ENCODE data around the gene KRT80.

Gene KRT80

DNA sequence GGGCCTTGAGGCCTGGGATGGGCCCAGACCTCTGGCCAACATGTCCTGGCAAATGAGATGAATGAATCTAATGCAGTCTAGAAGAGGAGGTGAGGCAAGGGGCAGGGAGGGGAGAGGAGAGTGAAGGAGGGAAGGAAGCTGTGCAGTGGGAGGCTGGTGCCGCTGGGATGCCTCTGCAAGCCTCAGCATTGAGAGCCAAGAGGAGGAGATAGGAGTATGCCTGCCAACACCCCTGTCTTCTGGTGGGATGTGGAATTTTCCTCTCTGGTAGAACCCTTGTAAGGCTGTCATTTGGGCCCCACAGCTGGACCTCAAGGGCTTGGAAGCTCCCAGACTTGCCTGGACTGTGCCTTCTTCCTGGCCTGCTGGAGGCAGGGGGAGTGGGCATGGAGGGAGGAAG is 21.9 kb downstream of the KRT80 start:
- in situ Hi-C loops (cut with MboI; ENCODE audit: low pct_unique_long_range_greater_than_20kb, low sequenced_read_pairs, unreplicated experiment): no loop called here
- TF ChIP-seq, protein P1, sequence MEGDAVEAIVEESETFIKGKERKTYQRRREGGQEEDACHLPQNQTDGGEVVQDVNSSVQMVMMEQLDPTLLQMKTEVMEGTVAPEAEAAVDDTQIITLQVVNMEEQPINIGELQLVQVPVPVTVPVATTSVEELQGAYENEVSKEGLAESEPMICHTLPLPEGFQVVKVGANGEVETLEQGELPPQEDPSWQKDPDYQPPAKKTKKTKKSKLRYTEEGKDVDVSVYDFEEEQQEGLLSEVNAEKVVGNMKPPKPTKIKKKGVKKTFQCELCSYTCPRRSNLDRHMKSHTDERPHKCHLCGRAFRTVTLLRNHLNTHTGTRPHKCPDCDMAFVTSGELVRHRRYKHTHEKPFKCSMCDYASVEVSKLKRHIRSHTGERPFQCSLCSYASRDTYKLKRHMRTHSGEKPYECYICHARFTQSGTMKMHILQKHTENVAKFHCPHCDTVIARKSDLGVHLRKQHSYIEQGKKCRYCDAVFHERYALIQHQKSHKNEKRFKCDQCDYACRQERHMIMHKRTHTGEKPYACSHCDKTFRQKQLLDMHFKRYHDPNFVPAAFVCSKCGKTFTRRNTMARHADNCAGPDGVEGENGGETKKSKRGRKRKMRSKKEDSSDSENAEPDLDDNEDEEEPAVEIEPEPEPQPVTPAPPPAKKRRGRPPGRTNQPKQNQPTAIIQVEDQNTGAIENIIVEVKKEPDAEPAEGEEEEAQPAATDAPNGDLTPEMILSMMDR (IDR thresholded peaks at IDR 0.05; ENCODE audit: extremely low read depth, insufficient read depth, missing control alignments): no peak
- no peak for DNase-seq (ENCODE audit: low spot score)

DNA sequence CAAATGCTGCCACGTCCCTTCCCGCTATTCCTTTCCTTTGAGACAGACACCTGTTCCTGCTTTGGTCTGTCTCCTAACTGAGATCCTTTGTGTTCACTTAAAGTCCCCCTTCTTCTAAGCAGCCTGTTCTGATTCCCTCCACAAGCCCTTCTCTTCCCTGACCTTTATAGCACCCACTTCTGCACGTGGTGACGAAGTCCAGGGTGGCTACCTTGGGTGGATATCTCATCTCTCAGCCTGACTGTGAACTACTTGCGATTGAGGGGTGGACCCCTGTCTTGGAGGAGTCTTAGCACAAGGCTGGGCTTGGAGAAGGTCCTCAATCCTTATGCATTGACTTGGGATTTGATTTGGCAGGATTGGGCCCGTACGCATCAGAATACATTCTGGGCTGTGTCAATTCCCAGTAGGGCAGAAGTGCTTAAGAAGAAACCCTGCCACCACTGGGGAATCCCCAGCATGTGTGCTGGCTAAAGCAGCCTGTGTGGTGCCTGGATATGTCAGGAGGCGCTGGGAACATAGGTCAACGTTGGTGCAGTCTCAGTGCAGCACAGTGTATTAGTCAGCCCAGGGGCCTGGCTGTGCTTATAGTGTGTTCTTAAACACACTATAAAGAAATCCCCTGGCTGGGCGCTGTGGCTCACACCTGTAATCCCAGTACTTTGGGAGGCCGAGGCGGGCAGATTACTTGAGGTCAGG is 23.6 kb downstream of the KRT80 start:
- DNase-seq (ENCODE audit: low spot score): no peak

DNA sequence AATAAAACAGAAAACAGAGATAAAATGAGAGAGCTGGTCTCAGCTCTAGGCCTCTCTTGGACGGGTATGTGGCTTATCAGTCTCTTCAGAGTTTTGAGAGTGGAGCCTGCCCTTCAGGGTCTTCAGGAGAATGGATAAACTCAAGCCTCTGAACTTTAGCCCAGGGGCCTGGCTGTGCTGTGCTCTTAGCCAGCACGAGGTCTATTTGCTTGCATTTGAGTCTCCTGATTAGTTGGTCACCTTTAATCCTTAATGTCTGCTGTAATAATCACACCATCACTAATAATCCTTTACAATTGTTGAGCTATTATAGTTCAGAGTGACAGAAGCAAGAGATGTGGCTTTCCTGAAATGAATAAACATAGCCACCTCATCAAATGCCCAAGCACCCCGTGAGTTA is 24.3 kb downstream of the KRT80 start:
- DNase-seq (ENCODE audit: low spot score): no peak
- TF ChIP-seq, protein P1 (IDR thresholded peaks at IDR 0.05; ENCODE audit: extremely low read depth, insufficient read depth, missing control alignments): no peak
- in situ Hi-C loops (cut with MboI; ENCODE audit: low pct_unique_long_range_greater_than_20kb, low sequenced_read_pairs, unreplicated experiment): no loop called here

More for the DNA sequence above, 23.6 kb downstream of the KRT80 start:
- in situ Hi-C loops (cut with MboI; ENCODE audit: low pct_unique_long_range_greater_than_20kb, low sequenced_read_pairs, unreplicated experiment): no loop called here
- TF ChIP-seq, protein P1 (IDR thresholded peaks at IDR 0.05; ENCODE audit: extremely low read depth, insufficient read depth, missing control alignments): no peak

DNA sequence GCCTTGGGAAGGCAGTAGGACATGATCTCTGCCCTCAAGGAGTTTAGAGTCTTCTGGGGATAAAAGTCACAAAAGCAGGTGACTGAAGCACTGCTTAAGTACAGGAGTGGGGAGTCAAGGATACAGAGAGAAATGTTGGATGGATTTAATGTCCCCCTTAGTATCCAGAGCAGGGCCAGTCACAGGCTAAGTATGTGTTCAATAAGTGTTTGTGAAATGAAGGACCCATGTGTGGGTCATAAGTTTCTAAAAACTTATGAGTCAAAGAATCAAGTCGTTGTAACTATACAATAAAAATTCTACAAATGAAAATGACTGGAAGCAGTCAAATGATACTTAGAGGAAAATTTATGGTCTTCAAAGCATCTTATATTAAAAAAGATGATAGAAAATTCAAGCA is 25.1 kb downstream of the KRT80 start:
- in situ Hi-C loops (cut with MboI; ENCODE audit: low pct_unique_long_range_greater_than_20kb, low sequenced_read_pairs, unreplicated experiment): no loop called here

DNA sequence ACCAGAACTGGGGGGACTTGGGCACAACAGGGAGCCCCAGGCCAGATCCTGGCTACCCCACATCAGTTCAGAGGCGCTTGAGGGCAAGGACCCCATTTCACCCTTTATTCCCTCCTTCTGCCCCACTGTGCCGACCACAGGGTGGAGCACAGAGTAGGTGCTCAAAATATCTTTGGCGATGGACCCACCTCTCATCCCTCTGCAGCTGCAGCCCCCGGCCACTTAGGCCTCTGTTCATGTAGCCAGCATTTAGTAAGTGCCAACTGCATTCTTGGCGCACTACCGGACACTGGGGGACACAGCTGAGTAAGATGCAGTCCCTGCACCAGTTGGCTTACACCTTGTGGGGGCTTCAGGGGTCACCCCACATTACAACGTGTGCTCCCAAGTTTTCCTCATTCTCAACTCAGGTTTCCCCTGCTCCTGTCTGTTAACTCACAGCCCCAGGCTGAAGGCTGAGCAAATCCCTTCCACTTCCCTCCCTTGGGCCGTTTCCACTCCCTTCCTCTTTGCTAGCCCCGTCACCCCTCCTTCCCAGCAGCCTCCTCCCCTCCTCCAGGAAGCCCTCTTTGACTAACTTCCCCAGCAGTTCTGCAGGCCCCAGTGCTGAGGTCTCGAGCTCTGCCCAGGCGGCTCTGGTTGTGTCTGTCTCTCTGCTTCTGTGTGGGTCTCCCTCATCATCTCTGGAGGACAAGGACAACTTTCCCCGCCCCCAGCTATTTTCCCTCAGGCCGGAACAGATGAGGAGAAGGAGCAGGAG is 26.5 kb downstream of the KRT80 start:
- in situ Hi-C loops (cut with MboI; ENCODE audit: low pct_unique_long_range_greater_than_20kb, low sequenced_read_pairs, unreplicated experiment): no loop called here
- DNase-seq (ENCODE audit: low spot score): no peak
- TF ChIP-seq, protein P1 (IDR thresholded peaks at IDR 0.05; ENCODE audit: extremely low read depth, insufficient read depth, missing control alignments): no peak

More for the DNA sequence above, 25.1 kb downstream of the KRT80 start:
- no peak for DNase-seq (ENCODE audit: low spot score)
- TF ChIP-seq, protein P1 (IDR thresholded peaks at IDR 0.05; ENCODE audit: extremely low read depth, insufficient read depth, missing control alignments): no peak

DNA sequence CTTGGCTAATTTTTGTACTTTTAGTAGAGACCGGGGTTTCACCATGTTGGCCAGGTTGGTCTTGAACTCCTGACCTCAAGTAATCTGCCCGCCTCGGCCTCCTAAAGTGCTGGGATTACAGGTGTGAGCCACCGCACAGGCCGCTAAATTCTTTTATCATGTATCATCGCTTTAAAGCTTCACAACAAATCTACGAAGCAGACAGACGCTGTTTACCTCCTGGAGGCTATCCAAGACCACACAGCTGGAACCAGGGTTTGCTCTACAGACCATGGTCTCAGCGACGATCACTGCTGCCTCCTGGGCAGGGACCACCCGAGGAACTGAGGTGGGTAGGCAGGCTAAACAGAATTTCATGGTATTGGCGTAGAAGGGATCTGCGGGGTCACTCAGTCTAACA is 27.2 kb downstream of the KRT80 start:
- in situ Hi-C loops (cut with MboI; ENCODE audit: low pct_unique_long_range_greater_than_20kb, low sequenced_read_pairs, unreplicated experiment): no loop called here
- no peak for DNase-seq (ENCODE audit: low spot score)
- TF ChIP-seq, protein P1 (IDR thresholded peaks at IDR 0.05; ENCODE audit: extremely low read depth, insufficient read depth, missing control alignments): no peak

Data from GM13977 (cell line).